ENCODE measurements around the gene JADE2.

The JADE2 gene

DNA sequence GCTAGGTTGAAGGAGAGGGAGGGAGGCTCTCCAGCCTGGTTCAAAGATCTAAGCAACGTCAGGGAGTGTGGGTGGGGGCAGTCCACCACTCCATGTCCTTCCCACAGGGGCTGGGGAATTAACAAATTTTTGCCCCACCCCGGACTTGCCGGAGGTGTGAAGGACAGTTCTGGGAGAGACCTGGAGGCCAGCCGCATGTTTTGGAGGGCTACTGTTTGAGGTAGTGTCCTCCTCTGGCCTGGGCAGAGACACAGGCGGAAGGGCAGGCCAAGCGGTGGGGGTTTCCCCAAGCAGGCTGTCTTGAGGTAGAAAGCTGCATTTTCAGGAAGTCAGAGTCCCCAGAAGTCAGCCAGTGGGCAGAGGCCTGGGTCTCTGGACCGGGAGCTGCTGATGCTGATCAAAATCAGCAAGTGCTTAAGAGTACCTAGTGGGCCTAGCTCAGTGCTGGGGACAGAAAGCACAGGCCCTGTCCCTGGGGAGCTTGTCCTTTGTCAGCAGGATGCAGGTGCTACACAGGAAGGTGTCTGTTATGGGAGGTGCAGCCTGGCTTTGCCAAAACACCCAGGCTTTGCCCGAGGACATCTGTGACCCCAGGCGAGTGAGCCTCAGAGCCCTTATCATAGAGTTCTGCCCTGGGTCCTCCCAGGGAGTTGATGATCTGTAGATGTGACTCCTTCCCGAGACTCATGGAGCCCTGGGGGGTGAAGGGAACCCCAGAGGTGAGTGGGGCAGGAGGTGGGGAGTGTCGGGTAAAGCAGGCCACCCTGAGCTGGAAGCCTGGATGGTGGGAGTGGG, 18.5 kb downstream of the JADE2 start:
- POLR2A ChIA-PET, result interaction anchor here (1.0 kb wide), 1 partner anchor 12 kb away, joined by 3 read pairs; no protein-coding TSS in a partner anchor
- TF ChIP-seq HDGF (IDR thresholded peaks at IDR 0.05; ENCODE audit: borderline replicate concordance) (no peak), ZNF384 (IDR thresholded peaks at IDR 0.05) (no peak), BHLHE40 (IDR thresholded peaks at IDR 0.05; ENCODE audit: borderline replicate concordance) (no peak), CTBP1 (IDR thresholded peaks at IDR 0.05; ENCODE audit: borderline replicate concordance) (no peak), ELF4 (IDR thresholded peaks at IDR 0.05) (no peak), SUZ12 (IDR thresholded peaks at IDR 0.05) (no peak), NFRKB (IDR thresholded peaks at IDR 0.05) (no peak), L3MBTL2 (conservative IDR thresholded peaks at IDR 0.05) (no peak), ARNT (IDR thresholded peaks at IDR 0.05) (no peak), LEF1 (IDR thresholded peaks at IDR 0.05; ENCODE audit: borderline replicate concordance) (no peak), PKNOX1 (IDR thresholded peaks at IDR 0.05) (no peak), FOXK2 (IDR thresholded peaks at IDR 0.05) (no peak), SP1 (IDR thresholded peaks at IDR 0.05) (no peak), FOXA1 (IDR thresholded peaks at IDR 0.05) (no peak), TARDBP (IDR thresholded peaks at IDR 0.05) (no peak), FOXM1 (IDR thresholded peaks at IDR 0.05; ENCODE audit: borderline replicate concordance) (no peak)
- CTCF ChIA-PET, result no interaction called here
- DNase-seq (ENCODE audit: extremely low spot score), result no peak

- TF ChIP-seq LEF1 (IDR thresholded peaks at IDR 0.05; ENCODE audit: borderline replicate concordance) (no peak), ARNT (IDR thresholded peaks at IDR 0.05) (no peak), FOXA1 (IDR thresholded peaks at IDR 0.05) (no peak), SP1 (IDR thresholded peaks at IDR 0.05) (no peak), TARDBP (IDR thresholded peaks at IDR 0.05) (no peak), L3MBTL2 (conservative IDR thresholded peaks at IDR 0.05) (no peak), CTBP1 (IDR thresholded peaks at IDR 0.05; ENCODE audit: borderline replicate concordance) (no peak)
- POLR2A ChIA-PET, result no interaction called here
- DNase-seq (ENCODE audit: extremely low spot score), result no peak
- CTCF ChIA-PET, result interaction anchor here (0.7 to 1.0 kb wide), 2 partner anchors 104 to 173 kb away, joined by 3 read pairs; no protein-coding TSS in a partner anchor
These were observed 19.8 kb downstream of the JADE2 start for GRCh38 chr5:134545070-134545868.

DNA sequence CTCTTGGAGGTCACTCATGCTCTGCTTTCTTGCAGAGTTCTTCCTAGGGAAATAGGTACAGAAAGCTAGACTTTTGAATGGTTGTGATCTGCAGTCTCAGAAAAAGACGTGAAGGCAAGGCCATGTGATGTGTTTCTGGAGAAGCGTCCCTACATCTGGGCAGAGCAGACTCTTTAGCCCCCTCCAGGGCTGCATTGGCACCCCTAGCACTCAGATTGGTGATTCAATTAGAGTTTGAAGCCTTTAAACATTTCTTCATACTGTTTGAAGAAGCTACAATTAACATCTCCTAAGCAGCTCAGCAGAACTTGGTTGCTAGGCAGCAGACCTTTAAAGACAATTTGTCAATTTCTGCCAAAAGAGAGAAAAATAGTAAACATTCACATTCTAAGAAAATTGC, 21.6 kb downstream of the JADE2 start:
- ChIA-PET CTCF (interaction anchor here (0.7 kb wide), 1 partner anchor 21 kb away, joined by 3 read pairs; no protein-coding TSS in a partner anchor), POLR2A (no interaction called here)
- no peak for DNase-seq (ENCODE audit: extremely low spot score)
- no peak for TF ChIP-seq NFRKB (IDR thresholded peaks at IDR 0.05)
- no peak for TF ChIP-seq BHLHE40 (IDR thresholded peaks at IDR 0.05; ENCODE audit: borderline replicate concordance)
- no peak for TF ChIP-seq ARNT (IDR thresholded peaks at IDR 0.05)
- TF ChIP-seq FOXA1 (IDR thresholded peaks at IDR 0.05), result no peak
- TF ChIP-seq TARDBP (IDR thresholded peaks at IDR 0.05), result no peak

DNA sequence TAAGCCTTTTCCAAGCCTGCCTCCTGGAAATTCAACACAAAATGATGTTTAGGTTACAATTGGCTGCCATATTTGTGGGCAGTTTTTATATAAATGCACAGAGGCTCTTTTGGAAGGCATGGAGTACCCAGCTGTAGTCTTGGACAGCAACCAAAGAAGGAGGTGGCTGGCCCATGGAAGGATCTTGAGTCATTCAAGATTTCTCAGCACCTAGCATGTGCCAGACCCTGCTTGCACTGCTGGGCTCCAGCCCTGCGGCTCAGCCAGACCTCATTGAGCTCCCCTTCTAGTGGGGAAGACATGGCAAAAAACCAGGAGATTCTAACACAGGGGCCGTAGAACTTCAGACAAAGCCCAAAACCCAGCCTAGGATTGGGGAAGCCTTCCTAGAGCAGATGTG, 22.1 kb downstream of the JADE2 start:
- CTCF ChIA-PET, result interaction anchor here (0.7 kb wide), 1 partner anchor 22 kb away, joined by 3 read pairs; no protein-coding TSS in a partner anchor
- no peak for TF ChIP-seq ZNF384 (IDR thresholded peaks at IDR 0.05)
- no peak for TF ChIP-seq SP1 (IDR thresholded peaks at IDR 0.05)
- no peak for TF ChIP-seq HDGF (IDR thresholded peaks at IDR 0.05; ENCODE audit: borderline replicate concordance)
- TF ChIP-seq PKNOX1 (IDR thresholded peaks at IDR 0.05), result no peak
- no peak for TF ChIP-seq FOXK2 (IDR thresholded peaks at IDR 0.05)
- no peak for DNase-seq (ENCODE audit: extremely low spot score)
- POLR2A ChIA-PET, result no interaction called here

GRCh38 chr5:134547999-134548658, 22.7 kb downstream of the JADE2 start:
- TF ChIP-seq SP1 (IDR thresholded peaks at IDR 0.05), result no peak
- no peak for TF ChIP-seq TARDBP (IDR thresholded peaks at IDR 0.05)
- TF ChIP-seq NFRKB (IDR thresholded peaks at IDR 0.05), result no peak
- TF ChIP-seq ELF4 (IDR thresholded peaks at IDR 0.05), result no peak
- TF ChIP-seq LEF1 (IDR thresholded peaks at IDR 0.05; ENCODE audit: borderline replicate concordance), result no peak
- TF ChIP-seq PKNOX1 (IDR thresholded peaks at IDR 0.05), result no peak
- no peak for TF ChIP-seq ZNF384 (IDR thresholded peaks at IDR 0.05)
- TF ChIP-seq L3MBTL2 (conservative IDR thresholded peaks at IDR 0.05), result no peak
- no peak for TF ChIP-seq SUZ12 (IDR thresholded peaks at IDR 0.05)
- TF ChIP-seq HDGF (IDR thresholded peaks at IDR 0.05; ENCODE audit: borderline replicate concordance), result no peak
- no peak for TF ChIP-seq FOXK2 (IDR thresholded peaks at IDR 0.05)
- no peak for TF ChIP-seq ARNT (IDR thresholded peaks at IDR 0.05)
- DNase-seq (ENCODE audit: extremely low spot score), result no peak
- ChIA-PET POLR2A (no interaction called here), CTCF (no interaction called here)

GRCh38 chr5:134549714-134550113, 24.2 kb downstream of the JADE2 start:
- ChIA-PET CTCF (no interaction called here), POLR2A (no interaction called here)
- TF ChIP-seq LEF1 (IDR thresholded peaks at IDR 0.05; ENCODE audit: borderline replicate concordance) (no peak), PKNOX1 (IDR thresholded peaks at IDR 0.05) (no peak), ARNT (IDR thresholded peaks at IDR 0.05) (no peak), FOXA1 (IDR thresholded peaks at IDR 0.05) (no peak), NFRKB (IDR thresholded peaks at IDR 0.05) (no peak), BHLHE40 (IDR thresholded peaks at IDR 0.05; ENCODE audit: borderline replicate concordance) (no peak), SUZ12 (IDR thresholded peaks at IDR 0.05) (no peak), L3MBTL2 (conservative IDR thresholded peaks at IDR 0.05) (no peak)
- DNase-seq (ENCODE audit: extremely low spot score), result no peak

Data from HEK293T (cell line).